Measurements from ENCODE around the gene KAT5. TPM values are rescaled to one million over a fixed set of nuclear protein-coding genes. Genes with fewer than 3 reads are reported as not detected.
A peak's percentile ranks its signal among the peaks of the same experiment; 100 is the strongest.

Gene KAT5
- total and polyA plus RNA-seq, 2 of the 13 experiments (the other 11 are each of a cell fraction or from before 2014, with no cell fraction given), result 35.2 to 48.3 TPM

DNA sequence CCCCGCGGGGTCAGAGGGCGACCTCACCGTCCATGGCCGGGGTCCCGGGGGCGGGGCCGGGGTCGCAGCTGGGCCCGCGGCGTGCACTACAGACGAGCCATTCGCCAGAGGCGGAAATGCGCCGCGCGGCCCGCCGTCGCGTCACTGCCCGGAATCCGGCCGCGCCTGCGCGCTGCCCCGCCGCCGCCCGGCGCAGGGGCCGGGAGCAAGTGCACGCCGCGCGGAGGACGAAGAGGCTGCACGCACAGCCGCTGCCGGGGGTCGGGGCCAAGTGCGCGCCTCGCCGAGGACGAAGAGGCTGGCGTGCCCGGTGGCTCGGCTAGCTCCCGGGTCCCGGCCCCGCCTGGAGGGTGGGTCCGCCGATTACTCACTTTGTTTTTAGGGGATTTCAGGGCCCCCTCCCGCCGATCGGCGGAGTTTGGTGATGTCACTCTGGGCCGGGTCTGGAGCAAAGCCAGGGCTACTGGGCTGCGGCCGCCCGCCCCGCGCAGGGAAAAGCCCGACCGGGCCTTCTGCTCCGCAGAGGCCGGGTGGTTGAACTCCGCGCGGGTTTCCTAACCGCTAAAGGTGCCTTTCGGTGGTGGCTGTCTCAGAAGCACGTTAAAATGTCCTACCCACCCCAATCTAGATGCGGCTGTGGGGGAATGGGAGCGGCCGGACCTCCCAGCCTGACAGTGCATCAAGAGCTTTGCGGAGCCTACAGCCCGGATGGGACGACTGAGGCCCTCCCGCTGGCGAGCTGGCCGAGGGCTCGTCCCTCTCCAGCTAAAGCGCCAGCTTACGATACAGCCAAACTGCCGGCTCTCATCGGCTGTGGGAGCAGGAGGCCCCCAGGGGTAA lies 49.0 kb upstream of the KAT5 start, which contains the start of gene RELA (continued):
- no peak for TF ChIP-seq RBAK (CRISPR knock-in tag; IDR thresholded peaks at IDR 0.05)
- TF ChIP-seq PAX8 (CRISPR knock-in tag; IDR thresholded peaks at IDR 0.05; ENCODE audit: borderline replicate concordance), result peak; percentile 82; the same call in 1 of the 2 replicates
- TF ChIP-seq, protein P1, sequence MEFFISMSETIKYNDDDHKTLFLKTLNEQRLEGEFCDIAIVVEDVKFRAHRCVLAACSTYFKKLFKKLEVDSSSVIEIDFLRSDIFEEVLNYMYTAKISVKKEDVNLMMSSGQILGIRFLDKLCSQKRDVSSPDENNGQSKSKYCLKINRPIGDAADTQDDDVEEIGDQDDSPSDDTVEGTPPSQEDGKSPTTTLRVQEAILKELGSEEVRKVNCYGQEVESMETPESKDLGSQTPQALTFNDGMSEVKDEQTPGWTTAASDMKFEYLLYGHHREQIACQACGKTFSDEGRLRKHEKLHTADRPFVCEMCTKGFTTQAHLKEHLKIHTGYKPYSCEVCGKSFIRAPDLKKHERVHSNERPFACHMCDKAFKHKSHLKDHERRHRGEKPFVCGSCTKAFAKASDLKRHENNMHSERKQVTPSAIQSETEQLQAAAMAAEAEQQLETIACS (CRISPR knock-in tag; IDR thresholded peaks at IDR 0.05), result no peak
- no peak for TF ChIP-seq RFX3 (CRISPR knock-in tag; IDR thresholded peaks at IDR 0.05)
- peak; percentile 39; the same call in 1 of the 2 replicates for TF ChIP-seq ZNF383 (CRISPR knock-in tag; IDR thresholded peaks at IDR 0.05; ENCODE audit: borderline replicate concordance)
- TF ChIP-seq, protein P2, sequence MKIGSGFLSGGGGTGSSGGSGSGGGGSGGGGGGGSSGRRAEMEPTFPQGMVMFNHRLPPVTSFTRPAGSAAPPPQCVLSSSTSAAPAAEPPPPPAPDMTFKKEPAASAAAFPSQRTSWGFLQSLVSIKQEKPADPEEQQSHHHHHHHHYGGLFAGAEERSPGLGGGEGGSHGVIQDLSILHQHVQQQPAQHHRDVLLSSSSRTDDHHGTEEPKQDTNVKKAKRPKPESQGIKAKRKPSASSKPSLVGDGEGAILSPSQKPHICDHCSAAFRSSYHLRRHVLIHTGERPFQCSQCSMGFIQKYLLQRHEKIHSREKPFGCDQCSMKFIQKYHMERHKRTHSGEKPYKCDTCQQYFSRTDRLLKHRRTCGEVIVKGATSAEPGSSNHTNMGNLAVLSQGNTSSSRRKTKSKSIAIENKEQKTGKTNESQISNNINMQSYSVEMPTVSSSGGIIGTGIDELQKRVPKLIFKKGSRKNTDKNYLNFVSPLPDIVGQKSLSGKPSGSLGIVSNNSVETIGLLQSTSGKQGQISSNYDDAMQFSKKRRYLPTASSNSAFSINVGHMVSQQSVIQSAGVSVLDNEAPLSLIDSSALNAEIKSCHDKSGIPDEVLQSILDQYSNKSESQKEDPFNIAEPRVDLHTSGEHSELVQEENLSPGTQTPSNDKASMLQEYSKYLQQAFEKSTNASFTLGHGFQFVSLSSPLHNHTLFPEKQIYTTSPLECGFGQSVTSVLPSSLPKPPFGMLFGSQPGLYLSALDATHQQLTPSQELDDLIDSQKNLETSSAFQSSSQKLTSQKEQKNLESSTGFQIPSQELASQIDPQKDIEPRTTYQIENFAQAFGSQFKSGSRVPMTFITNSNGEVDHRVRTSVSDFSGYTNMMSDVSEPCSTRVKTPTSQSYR (CRISPR knock-in tag; IDR thresholded peaks at IDR 0.05; ENCODE audit: borderline replicate concordance), result no peak
- no peak for TF ChIP-seq SRSF9 (IDR thresholded peaks at IDR 0.05; ENCODE audit: borderline replicate concordance, insufficient read depth, low read depth, low read length, poor library complexity, severe bottlenecking)
- no peak for TF ChIP-seq ZNF678 (CRISPR knock-in tag; IDR thresholded peaks at IDR 0.05)
- TF ChIP-seq ZNF33B (CRISPR knock-in tag; IDR thresholded peaks at IDR 0.05), result no peak
- TF ChIP-seq NRL (CRISPR knock-in tag; IDR thresholded peaks at IDR 0.05; ENCODE audit: borderline replicate concordance), result peak; percentile 57; the same call in 1 of the 2 replicates
- TF ChIP-seq, protein P3, sequence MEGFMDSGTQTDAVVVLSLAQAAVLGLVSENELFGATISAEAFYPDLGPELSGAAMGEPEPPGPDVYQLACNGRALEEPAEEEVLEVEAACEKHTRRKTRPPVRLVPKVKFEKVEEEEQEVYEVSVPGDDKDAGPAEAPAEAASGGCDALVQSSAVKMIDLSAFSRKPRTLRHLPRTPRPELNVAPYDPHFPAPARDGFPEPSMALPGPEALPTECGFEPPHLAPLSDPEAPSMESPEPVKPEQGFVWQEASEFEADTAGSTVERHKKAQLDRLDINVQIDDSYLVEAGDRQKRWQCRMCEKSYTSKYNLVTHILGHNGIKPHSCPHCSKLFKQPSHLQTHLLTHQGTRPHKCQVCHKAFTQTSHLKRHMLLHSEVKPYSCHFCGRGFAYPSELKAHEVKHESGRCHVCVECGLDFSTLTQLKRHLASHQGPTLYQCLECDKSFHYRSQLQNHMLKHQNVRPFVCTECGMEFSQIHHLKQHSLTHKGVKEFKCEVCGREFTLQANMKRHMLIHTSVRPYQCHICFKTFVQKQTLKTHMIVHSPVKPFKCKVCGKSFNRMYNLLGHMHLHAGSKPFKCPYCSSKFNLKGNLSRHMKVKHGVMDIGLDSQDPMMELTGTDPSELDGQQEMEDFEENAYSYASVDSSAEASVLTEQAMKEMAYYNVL (CRISPR knock-in tag; IDR thresholded peaks at IDR 0.05; ENCODE audit: borderline replicate concordance), result no peak
- TF ChIP-seq TGIF2 (CRISPR knock-in tag; IDR thresholded peaks at IDR 0.05), result no peak
- TF ChIP-seq, protein P4, sequence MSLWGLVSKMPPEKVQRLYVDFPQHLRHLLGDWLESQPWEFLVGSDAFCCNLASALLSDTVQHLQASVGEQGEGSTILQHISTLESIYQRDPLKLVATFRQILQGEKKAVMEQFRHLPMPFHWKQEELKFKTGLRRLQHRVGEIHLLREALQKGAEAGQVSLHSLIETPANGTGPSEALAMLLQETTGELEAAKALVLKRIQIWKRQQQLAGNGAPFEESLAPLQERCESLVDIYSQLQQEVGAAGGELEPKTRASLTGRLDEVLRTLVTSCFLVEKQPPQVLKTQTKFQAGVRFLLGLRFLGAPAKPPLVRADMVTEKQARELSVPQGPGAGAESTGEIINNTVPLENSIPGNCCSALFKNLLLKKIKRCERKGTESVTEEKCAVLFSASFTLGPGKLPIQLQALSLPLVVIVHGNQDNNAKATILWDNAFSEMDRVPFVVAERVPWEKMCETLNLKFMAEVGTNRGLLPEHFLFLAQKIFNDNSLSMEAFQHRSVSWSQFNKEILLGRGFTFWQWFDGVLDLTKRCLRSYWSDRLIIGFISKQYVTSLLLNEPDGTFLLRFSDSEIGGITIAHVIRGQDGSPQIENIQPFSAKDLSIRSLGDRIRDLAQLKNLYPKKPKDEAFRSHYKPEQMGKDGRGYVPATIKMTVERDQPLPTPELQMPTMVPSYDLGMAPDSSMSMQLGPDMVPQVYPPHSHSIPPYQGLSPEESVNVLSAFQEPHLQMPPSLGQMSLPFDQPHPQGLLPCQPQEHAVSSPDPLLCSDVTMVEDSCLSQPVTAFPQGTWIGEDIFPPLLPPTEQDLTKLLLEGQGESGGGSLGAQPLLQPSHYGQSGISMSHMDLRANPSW (CRISPR knock-in tag; IDR thresholded peaks at IDR 0.05; ENCODE audit: borderline replicate concordance), result no peak
- TF ChIP-seq, protein P5, sequence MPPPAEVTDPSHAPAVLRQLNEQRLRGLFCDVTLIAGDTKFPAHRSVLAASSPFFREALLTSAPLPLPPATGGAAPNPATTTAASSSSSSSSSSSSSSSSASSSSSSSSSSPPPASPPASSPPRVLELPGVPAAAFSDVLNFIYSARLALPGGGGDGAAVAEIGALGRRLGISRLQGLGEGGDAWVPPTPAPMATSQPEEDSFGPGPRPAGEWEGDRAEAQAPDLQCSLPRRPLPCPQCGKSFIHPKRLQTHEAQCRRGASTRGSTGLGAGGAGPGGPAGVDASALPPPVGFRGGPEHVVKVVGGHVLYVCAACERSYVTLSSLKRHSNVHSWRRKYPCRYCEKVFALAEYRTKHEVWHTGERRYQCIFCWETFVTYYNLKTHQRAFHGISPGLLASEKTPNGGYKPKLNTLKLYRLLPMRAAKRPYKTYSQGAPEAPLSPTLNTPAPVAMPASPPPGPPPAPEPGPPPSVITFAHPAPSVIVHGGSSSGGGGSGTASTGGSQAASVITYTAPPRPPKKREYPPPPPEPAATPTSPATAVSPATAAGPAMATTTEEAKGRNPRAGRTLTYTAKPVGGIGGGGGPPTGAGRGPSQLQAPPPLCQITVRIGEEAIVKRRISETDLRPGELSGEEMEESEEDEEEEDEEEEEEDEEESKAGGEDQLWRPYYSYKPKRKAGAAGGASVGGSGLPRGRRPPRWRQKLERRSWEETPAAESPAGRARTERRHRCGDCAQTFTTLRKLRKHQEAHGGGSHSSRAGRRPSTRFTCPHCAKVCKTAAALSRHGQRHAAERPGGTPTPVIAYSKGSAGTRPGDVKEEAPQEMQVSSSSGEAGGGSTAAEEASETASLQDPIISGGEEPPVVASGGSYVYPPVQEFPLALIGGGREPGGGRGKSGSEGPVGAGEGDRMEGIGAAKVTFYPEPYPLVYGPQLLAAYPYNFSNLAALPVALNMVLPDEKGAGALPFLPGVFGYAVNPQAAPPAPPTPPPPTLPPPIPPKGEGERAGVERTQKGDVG (CRISPR knock-in tag; IDR thresholded peaks at IDR 0.05; ENCODE audit: borderline replicate concordance), result no peak
- TF ChIP-seq POLR2A (IDR thresholded peaks at IDR 0.05; ENCODE audit: insufficient read depth in 1 of 2, low read depth in 2 of 2, low read length in 2 of 2), result peak; percentile 53 to 81
